HL-60 (cell line): Measurements from ENCODE around the gene WDR37.

Experiments
- DNase-seq, 2 experiments: peaks; one replicate each; pipeline ENCODE4 v3.0.0-alpha.2; 2010 to 2020; ENCODE audit warnings: low read depth in 1 of 2, low spot score in 1 of 2
- H3K27ac ChIP-seq: fragments of 250-450 bp; sonication (Bioruptor Pico); replicated peaks from 2 replicates; pipeline ENCODE4 v1.5.1; 2020; ENCODE audit warnings: mild to moderate bottlenecking, moderate library complexity
- H3K27me3 ChIP-seq: fragments of 250-450 bp; sonication (Bioruptor Pico); 2 replicates; pipeline ENCODE4 v1.5.1; 2021; ENCODE audit warnings: mild to moderate bottlenecking, moderate library complexity; ENCODE audit not compliant: insufficient read depth, poor library complexity, severe bottlenecking
- H3K4me3 ChIP-seq: replicated peaks from 2 replicates; pipeline ENCODE4 v1.5.1; 2011; ENCODE audit warnings: mild to moderate bottlenecking, control low read depth, low read length; ENCODE audit not compliant: insufficient read depth
- CTCF ChIP-seq: IDR thresholded peaks from one replicate; pipeline ENCODE4 v1.5.1; 2011; ENCODE audit warnings: low read length, control low read depth, inconsistent platforms; ENCODE audit not compliant: insufficient read depth
- GABPA ChIP-seq: IDR thresholded peaks from 2 replicates; pipeline ENCODE4 v1.6.1; 2012; ENCODE audit warnings: low read depth
- POLR2AphosphoS5 ChIP-seq: IDR thresholded peaks from 2 replicates; pipeline ENCODE4 v1.6.1; 2012; ENCODE audit warnings: low read depth
- SPI1 ChIP-seq: IDR thresholded peaks from 2 replicates; pipeline ENCODE4 v1.6.1; 2012; ENCODE audit warnings: low read depth, mild to moderate bottlenecking, borderline replicate concordance
- TF ChIP-seq, protein P1 (sequence below): IDR thresholded peaks from 2 replicates; pipeline ENCODE4 v1.6.1; 2012; ENCODE audit warnings: low read depth; ENCODE audit not compliant: insufficient replicate concordance

WDR37 gene

GRCh38 chr10:1120306-1120705 is 64.1 kb downstream of the WDR37 start:
- no peaks in the 10 kb centered on the region for H3K27me3 ChIP-seq
- DNase-seq = no peak
- H3K27ac ChIP-seq = no peak overlapping the region
- TF ChIP-seq CTCF (no peak), POLR2AphosphoS5 (no peak)
- TF ChIP-seq, protein P1, sequence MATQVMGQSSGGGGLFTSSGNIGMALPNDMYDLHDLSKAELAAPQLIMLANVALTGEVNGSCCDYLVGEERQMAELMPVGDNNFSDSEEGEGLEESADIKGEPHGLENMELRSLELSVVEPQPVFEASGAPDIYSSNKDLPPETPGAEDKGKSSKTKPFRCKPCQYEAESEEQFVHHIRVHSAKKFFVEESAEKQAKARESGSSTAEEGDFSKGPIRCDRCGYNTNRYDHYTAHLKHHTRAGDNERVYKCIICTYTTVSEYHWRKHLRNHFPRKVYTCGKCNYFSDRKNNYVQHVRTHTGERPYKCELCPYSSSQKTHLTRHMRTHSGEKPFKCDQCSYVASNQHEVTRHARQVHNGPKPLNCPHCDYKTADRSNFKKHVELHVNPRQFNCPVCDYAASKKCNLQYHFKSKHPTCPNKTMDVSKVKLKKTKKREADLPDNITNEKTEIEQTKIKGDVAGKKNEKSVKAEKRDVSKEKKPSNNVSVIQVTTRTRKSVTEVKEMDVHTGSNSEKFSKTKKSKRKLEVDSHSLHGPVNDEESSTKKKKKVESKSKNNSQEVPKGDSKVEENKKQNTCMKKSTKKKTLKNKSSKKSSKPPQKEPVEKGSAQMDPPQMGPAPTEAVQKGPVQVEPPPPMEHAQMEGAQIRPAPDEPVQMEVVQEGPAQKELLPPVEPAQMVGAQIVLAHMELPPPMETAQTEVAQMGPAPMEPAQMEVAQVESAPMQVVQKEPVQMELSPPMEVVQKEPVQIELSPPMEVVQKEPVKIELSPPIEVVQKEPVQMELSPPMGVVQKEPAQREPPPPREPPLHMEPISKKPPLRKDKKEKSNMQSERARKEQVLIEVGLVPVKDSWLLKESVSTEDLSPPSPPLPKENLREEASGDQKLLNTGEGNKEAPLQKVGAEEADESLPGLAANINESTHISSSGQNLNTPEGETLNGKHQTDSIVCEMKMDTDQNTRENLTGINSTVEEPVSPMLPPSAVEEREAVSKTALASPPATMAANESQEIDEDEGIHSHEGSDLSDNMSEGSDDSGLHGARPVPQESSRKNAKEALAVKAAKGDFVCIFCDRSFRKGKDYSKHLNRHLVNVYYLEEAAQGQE = no peak
- H3K4me3 ChIP-seq = no peak overlapping the region

- H3K27me3 ChIP-seq = no peaks in the 10 kb centered on the region
- TF ChIP-seq, protein P1 = no peak
- TF ChIP-seq SPI1 = no peak
- TF ChIP-seq CTCF = no peak
- TF ChIP-seq POLR2AphosphoS5 = no peak
- TF ChIP-seq GABPA = no peak
- H3K27ac ChIP-seq = no peak overlapping the region
- H3K4me3 ChIP-seq = no peak overlapping the region
- no peak for DNase-seq
Observed at GRCh38 chr10:1120801-1121211, 64.6 kb downstream of the WDR37 start.

DNA sequence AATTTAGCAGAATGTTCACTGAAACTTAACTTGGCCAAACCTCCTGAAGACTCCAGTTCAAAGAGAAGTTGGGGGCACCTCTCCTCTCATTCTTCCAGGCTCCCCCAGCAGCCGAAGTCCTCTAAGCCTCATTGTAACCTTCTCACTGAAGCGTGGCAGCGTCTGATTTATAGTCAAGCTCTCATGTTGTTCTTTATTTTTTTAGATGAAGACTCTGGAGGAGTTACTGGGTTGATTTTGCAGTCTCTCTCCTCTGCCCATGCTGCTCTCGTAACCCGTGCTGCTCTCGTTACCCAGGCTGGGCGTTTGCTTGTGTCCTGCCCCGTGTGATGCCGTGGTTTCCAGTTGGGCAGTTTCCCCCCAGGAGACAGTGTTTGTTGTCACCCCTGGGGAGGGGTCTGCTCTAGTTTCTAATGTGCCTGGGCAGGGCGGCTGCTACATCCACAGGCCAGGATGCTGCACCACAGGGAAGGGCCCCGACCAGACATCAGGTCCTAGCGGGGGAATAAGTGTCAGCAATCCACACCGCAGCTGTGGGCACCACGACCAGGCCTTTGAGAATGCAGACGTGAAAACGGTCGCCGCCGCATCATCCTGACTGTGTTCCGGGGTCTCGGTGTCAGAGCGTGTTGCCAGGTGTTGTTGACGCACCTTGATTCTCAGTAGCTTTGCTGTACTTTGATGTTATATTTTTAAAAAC is 65.2 kb downstream of the WDR37 start:
- Histone ChIP-seq H3K4me3 (no peak overlapping the region), H3K27ac (no peak overlapping the region), H3K27me3 (no peaks in the 10 kb centered on the region)
- TF ChIP-seq, protein P1 = no peak
- TF ChIP-seq POLR2AphosphoS5 = no peak
- no peak for TF ChIP-seq SPI1
- TF ChIP-seq GABPA = no peak
- no peak for TF ChIP-seq CTCF
- no peak for DNase-seq
